Caco-2 (cell line): Measurements from ENCODE around the gene SLC12A3. TPM values are rescaled to one million over a fixed set of nuclear protein-coding genes. Genes with fewer than 3 reads are reported as not detected.

ENCODE experiments used
- BruUV-seq: library from RNA; stranded (reverse); fragments of 400-500 nt; replicated peaks from 2 replicates; lab custom pipeline; 2021; lab: Mats Ljungman, UMichigan
- CTCF ChIA-PET: fragments of 300-600 bp; sonication (Branson Sonifier 250); formaldehyde crosslinking; loops from one replicate; lab custom pipeline; 2022; ENCODE audit warnings: antibody characterized with exemption; lab: Charles Lee
- POLR2A ChIA-PET: fragments of 300-600 bp; sonication (Branson Sonifier 250); formaldehyde crosslinking; loops from one replicate; lab custom pipeline; 2022; ENCODE audit warnings: antibody characterized with exemption; lab: Charles Lee
- DNase-seq, 2 experiments: peaks; one replicate each; pipeline versions ENCODE4 v3.0.0 to v3.0.0-alpha.2; 2020 to 2022
- H3K27me3 ChIP-seq: replicated peaks from 2 replicates; pipeline ENCODE4 v1.6.0; 2011; ENCODE audit warnings: low read length; ENCODE audit not compliant: control insufficient read depth, insufficient read depth
- H3K36me3 ChIP-seq: 2 replicates; pipeline ENCODE4 v1.5.1; 2011; ENCODE audit warnings: low read length; ENCODE audit not compliant: control insufficient read depth, insufficient read depth
- H3K4me1 ChIP-seq: fragments of 250-450 bp; sonication (Bioruptor Pico); 2 replicates; pipeline ENCODE4 v1.5.1; 2020; ENCODE audit warnings: mild to moderate bottlenecking
- H3K4me3 ChIP-seq: 2 replicates; pipeline ENCODE4 v1.5.1; 2011; ENCODE audit warnings: low read depth, mild to moderate bottlenecking, control low read depth, low read length
- H3K9me3 ChIP-seq: fragments of 250-450 bp; sonication (Bioruptor Pico); 2 replicates; pipeline ENCODE4 v1.5.1; 2020; ENCODE audit warnings: mild to moderate bottlenecking, moderate library complexity
- H3K27ac Mint-ChIP-seq: one replicate; pipeline ENCODE4 v1.8.0; 2022; ENCODE audit warnings: mixed read lengths; ENCODE audit not compliant: unreplicated experiment
- H3K27me3 Mint-ChIP-seq: one replicate; pipeline ENCODE4 v1.8.0; 2022; ENCODE audit warnings: mixed read lengths; ENCODE audit not compliant: insufficient read depth, unreplicated experiment
- H3K36me3 Mint-ChIP-seq: one replicate; pipeline ENCODE4 v1.8.0; 2022; ENCODE audit warnings: mild to moderate bottlenecking, mixed read lengths; ENCODE audit not compliant: insufficient read depth, unreplicated experiment
- H3K4me1 Mint-ChIP-seq: one replicate; pipeline ENCODE4 v1.8.0; 2022; ENCODE audit warnings: low read depth, mixed read lengths; ENCODE audit not compliant: unreplicated experiment
- H3K4me3 Mint-ChIP-seq: one replicate; pipeline ENCODE4 v1.8.0; 2022; ENCODE audit warnings: mild to moderate bottlenecking, moderate library complexity, mixed read lengths; ENCODE audit not compliant: unreplicated experiment
- H3K9me3 Mint-ChIP-seq: one replicate; pipeline ENCODE4 v1.8.0; 2022; ENCODE audit warnings: mixed read lengths; ENCODE audit not compliant: unreplicated experiment
- CTCF ChIP-seq, 2 experiments: fragments of 200-600 bp in 1 of 2; IDR thresholded peaks; 1 replicate in 1 of 2; 2 replicates in 1 of 2; pipeline versions ENCODE4 v1.5.1 to v1.8.0; 2011 to 2022; ENCODE audit warnings: antibody characterized with exemption in 1 of 2, control low read depth in 1 of 2, inconsistent platforms in 1 of 2, low read depth in 1 of 2, low read length in 1 of 2, mild to moderate bottlenecking in 1 of 2, moderate library complexity in 1 of 2; ENCODE audit not compliant: insufficient read depth in 1 of 2, severe bottlenecking in 1 of 2, unreplicated experiment in 1 of 2
- intact Hi-C: fragments of 100-400 bp; cut with micrococcal nuclease; formaldehyde crosslinking; loops from one replicate; pipeline ENCODE4 v1.10.0; 2022; ENCODE audit not compliant: unreplicated experiment
- total RNA-seq: library from RNA; stranded (reverse); gene quantifications from 2 replicates; pipeline ENCODE4 v1.2.3, GENCODE V29; 2022

SLC12A3 gene
- total RNA-seq, 1 experiment from 2014 or later = 0.73 TPM

GRCh38 chr16:56861756-56862155 lies 3.3 kb upstream of the SLC12A3 start:
- ChIA-PET POLR2A (interaction anchor here (1.4 kb wide), 1 partner anchor 70 kb away, joined by 6 read pairs; the partner anchor contains the start of gene HERPUD1), CTCF (interaction anchor here (0.7 to 1.7 kb wide), 7 partner anchors 8 to 949 kb away, joined by 3 to 11 read pairs (median 3); partner anchors contain the start of gene HERPUD1)
- peak overlapping the region; percentile 93 for H3K27ac Mint-ChIP-seq
- no peaks in the 10 kb centered on the region for H3K27me3 Mint-ChIP-seq
- peaks cover 74% of the 10 kb centered on the region for H3K4me1 Mint-ChIP-seq
- peaks cover 30% of the 10 kb centered on the region for H3K36me3 Mint-ChIP-seq
- peaks cover 79% of the 10 kb centered on the region for H3K4me1 ChIP-seq
- H3K9me3 ChIP-seq = no peaks in the 10 kb centered on the region
- no peak for DNase-seq
- no peaks in the 10 kb centered on the region for H3K36me3 ChIP-seq
- peak overlapping the region; percentile 39 for H3K4me3 Mint-ChIP-seq
- no peak for TF ChIP-seq CTCF (IDR thresholded peaks at IDR 0.05; ENCODE audit: insufficient read depth in 1 of 2, low read depth in 1 of 2, low read length in 1 of 2, severe bottlenecking in 1 of 2, unreplicated experiment in 1 of 2)
- no peak overlapping the region for H3K4me3 ChIP-seq
- H3K9me3 Mint-ChIP-seq = no peaks in the 10 kb centered on the region
- no peaks in the 10 kb centered on the region for H3K27me3 ChIP-seq
- intact Hi-C loops = loop anchor here (1.0 to 5.0 kb wide), 5 partner anchors 11 to 119 kb away; no protein-coding TSS in a partner anchor
- TSS peak; percentile 38 for BruUV-seq

GRCh38 chr16:56862776-56863175 lies 2.2 kb upstream of the SLC12A3 start:
- no TSS peak for BruUV-seq
- H3K9me3 ChIP-seq = no peaks in the 10 kb centered on the region
- no peak overlapping the region for H3K4me3 Mint-ChIP-seq
- H3K4me3 ChIP-seq = no peak overlapping the region
- intact Hi-C loops = loop anchor here (5.0 kb wide), 2 partner anchors 40 to 120 kb away; no protein-coding TSS in a partner anchor
- ChIA-PET POLR2A (no interaction called here), CTCF (no interaction called here)
- no peak for DNase-seq
- H3K36me3 ChIP-seq = no peaks in the 10 kb centered on the region
- H3K27ac Mint-ChIP-seq = peak overlapping the region; percentile 93
- no peaks in the 10 kb centered on the region for H3K27me3 ChIP-seq
- H3K4me1 ChIP-seq = peaks cover 80% of the 10 kb centered on the region
- H3K27me3 Mint-ChIP-seq = no peaks in the 10 kb centered on the region
- TF ChIP-seq CTCF (IDR thresholded peaks at IDR 0.05; ENCODE audit: insufficient read depth in 1 of 2, low read depth in 1 of 2, low read length in 1 of 2, severe bottlenecking in 1 of 2, unreplicated experiment in 1 of 2) = no peak
- H3K4me1 Mint-ChIP-seq = peaks cover 76% of the 10 kb centered on the region
- peaks cover 30% of the 10 kb centered on the region for H3K36me3 Mint-ChIP-seq
- no peaks in the 10 kb centered on the region for H3K9me3 Mint-ChIP-seq

GRCh38 chr16:56865394-56866062 lies 521 bp downstream of the SLC12A3 start:
- POLR2A ChIA-PET = no interaction called here
- CTCF ChIA-PET = interaction anchor here (1.3 kb wide), 1 partner anchor 73 kb away, joined by 4 read pairs; no protein-coding TSS in a partner anchor
- intact Hi-C loops = no loop called here

More at GRCh38 chr16:56865394-56866062, 521 bp downstream of the SLC12A3 start:
- no peaks in the 10 kb centered on the region for H3K9me3 Mint-ChIP-seq
- H3K4me1 Mint-ChIP-seq = peaks cover 51% of the 10 kb centered on the region
- H3K9me3 ChIP-seq = no peaks in the 10 kb centered on the region
- H3K27me3 ChIP-seq = no peaks in the 10 kb centered on the region
- no peaks in the 10 kb centered on the region for H3K36me3 ChIP-seq
- no peak overlapping the region for H3K4me3 Mint-ChIP-seq
- H3K36me3 Mint-ChIP-seq = peaks cover 15% of the 10 kb centered on the region
- no peaks in the 10 kb centered on the region for H3K27me3 Mint-ChIP-seq
- TF ChIP-seq CTCF (IDR thresholded peaks at IDR 0.05; ENCODE audit: insufficient read depth in 1 of 2, low read depth in 1 of 2, low read length in 1 of 2, severe bottlenecking in 1 of 2, unreplicated experiment in 1 of 2) = no peak
- no peak for DNase-seq
- H3K4me3 ChIP-seq = no peak overlapping the region
- BruUV-seq = no TSS peak
- peak overlapping the region; percentile 77 for H3K27ac Mint-ChIP-seq
- peaks cover 53% of the 10 kb centered on the region for H3K4me1 ChIP-seq
